Neural progenitor cell (in vitro differentiated cells): ENCODE measurements around the gene ARR3.

ENCODE experiments used
- EZH2 ChIP-seq: fragments of 200-600 bp; sonication (generic); IDR thresholded peaks from 2 replicates; pipeline ENCODE4 v1.6.1; 2017; ENCODE audit warnings: antibody characterized with exemption, mild to moderate bottlenecking, moderate library complexity
- EZH2phosphoT487 ChIP-seq: fragments of 200-600 bp; sonication (generic); IDR thresholded peaks from 2 replicates; pipeline ENCODE4 v1.6.1; 2017; ENCODE audit warnings: antibody characterized with exemption
- TF ChIP-seq, protein P1 (sequence below): fragments of 200-600 bp; sonication (generic); IDR thresholded peaks from 2 replicates; pipeline ENCODE4 v1.5.1; 2017; ENCODE audit warnings: antibody characterized with exemption, mild to moderate bottlenecking

DNA sequence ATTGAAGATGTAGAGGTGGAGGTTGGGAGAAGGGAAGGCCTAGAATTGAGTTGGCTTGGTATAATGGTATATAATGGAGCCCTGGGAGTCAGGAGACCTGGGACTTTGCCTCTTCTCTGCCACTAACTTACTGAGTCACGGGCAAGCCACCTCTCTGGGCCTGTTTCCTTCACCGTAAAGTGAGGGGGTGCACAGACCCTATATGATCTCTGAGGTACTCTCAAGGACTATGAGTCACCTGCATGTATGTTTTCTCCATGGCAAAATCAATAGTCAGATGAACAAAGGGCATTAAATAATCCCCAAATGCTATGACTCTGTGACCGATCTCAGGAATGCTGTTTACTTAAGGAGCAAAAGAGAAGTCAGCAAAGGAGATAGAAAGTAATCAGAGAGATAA is 13.2 kb upstream of the ARR3 start:
- TF ChIP-seq, protein P1, sequence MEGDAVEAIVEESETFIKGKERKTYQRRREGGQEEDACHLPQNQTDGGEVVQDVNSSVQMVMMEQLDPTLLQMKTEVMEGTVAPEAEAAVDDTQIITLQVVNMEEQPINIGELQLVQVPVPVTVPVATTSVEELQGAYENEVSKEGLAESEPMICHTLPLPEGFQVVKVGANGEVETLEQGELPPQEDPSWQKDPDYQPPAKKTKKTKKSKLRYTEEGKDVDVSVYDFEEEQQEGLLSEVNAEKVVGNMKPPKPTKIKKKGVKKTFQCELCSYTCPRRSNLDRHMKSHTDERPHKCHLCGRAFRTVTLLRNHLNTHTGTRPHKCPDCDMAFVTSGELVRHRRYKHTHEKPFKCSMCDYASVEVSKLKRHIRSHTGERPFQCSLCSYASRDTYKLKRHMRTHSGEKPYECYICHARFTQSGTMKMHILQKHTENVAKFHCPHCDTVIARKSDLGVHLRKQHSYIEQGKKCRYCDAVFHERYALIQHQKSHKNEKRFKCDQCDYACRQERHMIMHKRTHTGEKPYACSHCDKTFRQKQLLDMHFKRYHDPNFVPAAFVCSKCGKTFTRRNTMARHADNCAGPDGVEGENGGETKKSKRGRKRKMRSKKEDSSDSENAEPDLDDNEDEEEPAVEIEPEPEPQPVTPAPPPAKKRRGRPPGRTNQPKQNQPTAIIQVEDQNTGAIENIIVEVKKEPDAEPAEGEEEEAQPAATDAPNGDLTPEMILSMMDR: no peak
- no peak for TF ChIP-seq EZH2phosphoT487
- no peak for TF ChIP-seq EZH2
